PC-3 (cell line): ENCODE measurements around the gene TEF. TPM values are rescaled to one million over a fixed set of nuclear protein-coding genes. Genes with fewer than 3 reads are reported as not detected.

ENCODE experiments used
- ATAC-seq: fragments of 200-7000 bp; cut with Tn5 transposase; 2 replicates; pipeline ENCODE4 v1.9.1; 2020; ENCODE audit warnings: mild to moderate bottlenecking, moderate library complexity
- BruUV-seq: library from RNA; stranded (reverse); fragments of 400-500 nt; replicated peaks from 2 replicates; lab custom pipeline; 2021; lab: Mats Ljungman, UMichigan
- CTCF ChIA-PET: fragments of 300-600 bp; sonication (Branson Sonifier 250); formaldehyde crosslinking; loops from one replicate; lab custom pipeline; 2022; ENCODE audit warnings: antibody characterized with exemption; lab: Charles Lee
- POLR2A ChIA-PET: fragments of 300-600 bp; sonication (Branson Sonifier 250); formaldehyde crosslinking; loops from one replicate; lab custom pipeline; 2022; ENCODE audit warnings: antibody characterized with exemption; ENCODE audit not compliant: unreplicated experiment; lab: Charles Lee
- DNase-seq: peaks from one replicate; pipeline ENCODE4 v3.0.0-alpha.2; 2015
- H2AFZ ChIP-seq: fragments of 300-600 bp; sonication (generic); 2 replicates; pipeline ENCODE4 v1.6.0; 2016; ENCODE audit warnings: antibody characterized with exemption, low read length
- H3F3A ChIP-seq: fragments of 300-600 bp; sonication (generic); one replicate; pipeline ENCODE4 v1.6.0; 2017; ENCODE audit warnings: antibody characterized with exemption, low read length, control low read depth, mild to moderate bottlenecking; ENCODE audit not compliant: unreplicated experiment
- H3K27ac ChIP-seq: fragments of 300-600 bp; sonication (generic); 2 replicates; pipeline ENCODE4 v1.5.1; 2016; ENCODE audit warnings: mild to moderate bottlenecking, low read length
- H3K27me3 ChIP-seq: fragments of 300-600 bp; sonication (generic); 2 replicates; pipeline ENCODE4 v1.6.1; 2016; ENCODE audit warnings: low read length, mixed read lengths
- H3K36me3 ChIP-seq: fragments of 300-600 bp; sonication (generic); 2 replicates; pipeline ENCODE4 v1.6.1; 2016; ENCODE audit warnings: low read depth, mixed run types, low read length, mixed read lengths
- H3K4me1 ChIP-seq: fragments of 300-600 bp; sonication (generic); 2 replicates; pipeline ENCODE4 v1.5.1; 2016; ENCODE audit warnings: low read length; ENCODE audit not compliant: insufficient read depth
- H3K4me2 ChIP-seq: fragments of 300-600 bp; sonication (generic); 2 replicates; pipeline ENCODE4 v1.6.0; 2016; ENCODE audit warnings: low read length
- H3K4me3 ChIP-seq: fragments of 300-600 bp; sonication (generic); 2 replicates; pipeline ENCODE4 v1.5.1; 2016; ENCODE audit warnings: mild to moderate bottlenecking, low read length, mixed read lengths
- H3K79me2 ChIP-seq: fragments of 300-600 bp; sonication (generic); 2 replicates; pipeline ENCODE4 v1.6.1; 2017; ENCODE audit warnings: low read length, mixed read lengths
- H3K9ac ChIP-seq: fragments of 300-600 bp; sonication (generic); 2 replicates; pipeline ENCODE4 v1.6.0; 2016; ENCODE audit warnings: mild to moderate bottlenecking, low read length
- H3K9me2 ChIP-seq: fragments of 300-600 bp; sonication (generic); replicated peaks from 2 replicates; pipeline ENCODE4 v1.6.1; 2016; ENCODE audit warnings: mixed run types, low read length, mixed read lengths
- H3K9me3 ChIP-seq: fragments of 300-600 bp; sonication (generic); 2 replicates; pipeline ENCODE4 v1.6.1; 2016; ENCODE audit warnings: low read length, mixed read lengths
- H4K20me1 ChIP-seq: fragments of 300-600 bp; sonication (generic); 2 replicates; pipeline ENCODE4 v1.6.1; 2016; ENCODE audit warnings: low read length, mixed read lengths
- CTCF ChIP-seq: fragments of 300-600 bp; sonication (generic); conservative IDR thresholded peaks from 2 replicates; pipeline ENCODE4 v1.5.1; 2017; ENCODE audit warnings: antibody characterized with exemption, low read depth, mild to moderate bottlenecking, low read length
- EZH2 ChIP-seq: fragments of 300-600 bp; sonication (generic); IDR thresholded peaks from one replicate; pipeline ENCODE4 v1.6.1; 2017; ENCODE audit warnings: antibody characterized with exemption, mild to moderate bottlenecking, low read length; ENCODE audit not compliant: unreplicated experiment
- EZH2phosphoT487 ChIP-seq: fragments of 300-600 bp; sonication (generic); IDR thresholded peaks from 2 replicates; pipeline ENCODE4 v1.6.1; 2018; ENCODE audit warnings: mild to moderate bottlenecking, antibody characterized with exemption, low read length, borderline replicate concordance
- intact Hi-C: fragments of 100-400 bp; cut with micrococcal nuclease; formaldehyde crosslinking; loops from 2 replicates; pipeline ENCODE4 v1.9.0; 2023
- total RNA-seq: library from RNA; depleted of rRNA; stranded (reverse); fragments of >200 nt; gene quantifications from 2 replicates; pipeline ENCODE4 v1.2.3, GENCODE V29; 2014

Gene TEF
- total RNA-seq, 1 experiment from 2014 or later: 4.0 TPM

DNA sequence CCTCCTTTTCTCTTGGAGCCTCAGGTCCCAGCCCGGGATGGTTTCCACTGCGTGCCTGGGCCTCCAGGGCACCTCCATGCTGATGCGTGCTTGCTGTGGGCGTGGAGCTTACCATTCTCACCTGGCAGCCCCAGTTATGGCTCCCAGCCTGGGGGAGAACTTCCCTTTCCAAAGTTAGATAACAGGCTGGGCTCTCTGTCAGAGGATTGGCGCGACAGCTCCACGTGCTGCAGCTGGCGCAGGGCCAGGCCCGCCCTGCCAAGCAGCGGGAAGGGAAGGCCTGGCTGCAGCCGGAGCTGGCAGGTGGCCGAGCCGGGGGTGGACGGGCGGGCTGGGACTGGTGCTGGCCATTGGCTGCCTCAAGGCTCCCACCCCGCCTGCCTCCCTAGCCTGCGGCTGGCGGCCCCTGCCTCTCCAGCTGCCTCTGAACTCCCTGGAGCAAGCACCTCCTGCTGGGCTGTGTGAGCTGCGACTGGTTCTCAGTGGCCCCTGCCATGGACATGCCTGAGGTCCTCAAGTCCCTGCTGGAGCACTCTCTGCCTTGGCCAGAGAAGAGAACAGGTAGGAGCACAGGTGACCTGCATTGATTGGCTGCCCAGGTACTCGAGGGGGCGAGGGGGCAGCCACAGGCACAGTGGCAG is 14.6 kb upstream of the TEF start:
- Histone ChIP-seq H3K27ac (no peak overlapping the region), H3K36me3 (no peaks in the 10 kb centered on the region), H3K9me3 (no peaks in the 10 kb centered on the region), H3K27me3 (no peaks in the 10 kb centered on the region), H3F3A (no peaks in the 10 kb centered on the region), H3K4me2 (peak overlapping the region; percentile 64), H3K9ac (no peak overlapping the region), H3K79me2 (no peaks in the 10 kb centered on the region), H3K4me3 (peak overlapping the region; percentile 42; the same call in 1 of the 2 replicates), H4K20me1 (no peaks in the 10 kb centered on the region), H3K9me2 (no peaks in the 10 kb centered on the region), H2AFZ (peak overlapping the region; percentile 77), H3K4me1 (peaks cover 11% of the 10 kb centered on the region)
- ChIA-PET POLR2A (no interaction called here), CTCF (no interaction called here)
- DNase-seq: peak; percentile 71
- ATAC-seq: peak; percentile 76
- peak; percentile 37 for TF ChIP-seq CTCF
- TF ChIP-seq EZH2: no peak
- no peak for TF ChIP-seq EZH2phosphoT487
- intact Hi-C loops: no loop called here
- no TSS peak for BruUV-seq

DNA sequence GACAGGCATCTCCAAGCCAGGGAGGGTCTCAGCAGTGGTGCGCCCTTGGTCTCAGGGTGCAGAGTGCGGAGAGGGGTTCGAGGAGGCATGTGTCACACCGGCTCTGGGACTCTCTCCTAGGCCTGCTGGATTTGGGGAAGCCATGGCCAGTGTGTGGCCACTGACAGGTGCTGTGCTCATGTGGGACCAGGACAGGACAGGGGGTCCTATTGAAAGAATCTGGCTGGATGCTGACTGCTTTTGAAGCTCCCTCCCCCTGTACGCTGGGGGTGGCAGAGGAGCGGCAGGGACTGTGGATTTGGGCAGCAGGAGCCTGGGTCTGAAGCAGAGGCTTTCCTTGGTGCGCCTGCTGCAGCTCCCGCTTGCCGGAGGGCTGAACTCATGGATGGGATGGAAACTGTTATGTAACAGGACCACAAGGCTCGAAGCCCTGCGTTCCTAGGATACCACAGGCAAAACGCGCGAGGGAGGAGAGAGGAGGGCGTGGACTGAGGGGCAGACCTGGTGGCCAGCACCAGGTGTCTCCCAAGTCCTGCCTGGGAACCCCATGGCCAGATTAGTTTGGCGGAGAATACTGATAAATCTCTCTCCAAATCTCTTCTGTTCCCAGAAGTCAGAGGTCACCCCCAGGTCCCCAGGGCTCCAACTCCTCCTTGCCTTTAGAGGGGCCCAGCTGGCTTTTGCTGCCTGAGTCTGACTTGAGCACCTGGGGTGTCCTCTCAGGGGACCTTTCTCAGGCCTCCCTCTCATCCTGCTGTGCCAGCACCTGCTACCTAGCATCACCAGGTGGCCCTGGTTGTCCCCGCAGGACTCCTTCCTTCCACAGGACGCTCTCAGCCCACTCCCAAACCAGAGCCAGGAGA is 13.8 kb upstream of the TEF start:
- ChIA-PET CTCF (no interaction called here), POLR2A (no interaction called here)
- no TSS peak for BruUV-seq
- Histone ChIP-seq H3K9me3 (no peaks in the 10 kb centered on the region), H3K9ac (no peak overlapping the region), H3K27me3 (no peaks in the 10 kb centered on the region), H2AFZ (peak overlapping the region; percentile 77; the same call in 1 of the 2 replicates), H3K4me1 (peaks cover 11% of the 10 kb centered on the region), H3K4me3 (no peak overlapping the region), H3K4me2 (peak overlapping the region; percentile 64), H3K27ac (no peak overlapping the region), H3F3A (no peaks in the 10 kb centered on the region), H3K36me3 (no peaks in the 10 kb centered on the region), H4K20me1 (no peaks in the 10 kb centered on the region), H3K79me2 (no peaks in the 10 kb centered on the region), H3K9me2 (no peaks in the 10 kb centered on the region)
- TF ChIP-seq CTCF (no peak), EZH2 (no peak), EZH2phosphoT487 (no peak)
- intact Hi-C loops: no loop called here
- ATAC-seq (no peak; the same call in 1 of the 2 replicates), DNase-seq (no peak)
